Skeletal muscle cell (primary cell): Measurements from ENCODE around the gene TTLL11.
A peak's percentile ranks its signal among the peaks of the same experiment; 100 is the strongest.

Source experiments
- DNase-seq: peaks from one replicate; pipeline ENCODE4 v3.0.0-alpha.2; 2010; ENCODE audit warnings: low read depth
- H3K4me3 ChIP-seq: 2 replicates; pipeline ENCODE4 v1.5.1; 2011; ENCODE audit warnings: low read depth, mild to moderate bottlenecking, control low read depth, low read length, moderate library complexity

Gene TTLL11

DNA sequence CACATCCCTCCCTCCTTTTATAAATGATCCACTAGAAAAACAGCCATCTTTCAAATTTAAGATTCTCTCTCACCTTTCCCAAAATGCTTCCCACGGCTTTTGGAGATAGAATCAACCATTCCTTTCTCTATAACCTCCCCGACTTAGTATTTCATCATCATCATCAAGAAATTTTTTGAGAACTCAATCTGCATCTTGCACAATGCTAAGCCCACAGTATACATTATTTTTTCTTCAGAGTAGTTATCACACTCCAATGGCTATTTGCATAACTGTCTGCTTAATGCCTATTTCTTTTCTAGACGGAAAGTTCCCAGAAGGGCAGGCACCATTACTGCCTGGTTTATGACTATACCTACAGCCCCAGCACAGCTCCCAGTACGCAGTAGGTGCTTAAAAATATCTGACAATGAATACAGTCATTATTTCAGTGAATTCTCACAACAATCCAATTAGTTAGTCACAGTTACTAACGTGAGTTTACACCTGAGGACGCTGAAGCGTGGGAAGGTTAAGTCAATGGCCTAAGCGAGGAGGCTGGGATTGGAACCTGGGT, 212.7 kb downstream of the TTLL11 start:
- DNase-seq: no peak
- no peak overlapping the region for H3K4me3 ChIP-seq

DNA sequence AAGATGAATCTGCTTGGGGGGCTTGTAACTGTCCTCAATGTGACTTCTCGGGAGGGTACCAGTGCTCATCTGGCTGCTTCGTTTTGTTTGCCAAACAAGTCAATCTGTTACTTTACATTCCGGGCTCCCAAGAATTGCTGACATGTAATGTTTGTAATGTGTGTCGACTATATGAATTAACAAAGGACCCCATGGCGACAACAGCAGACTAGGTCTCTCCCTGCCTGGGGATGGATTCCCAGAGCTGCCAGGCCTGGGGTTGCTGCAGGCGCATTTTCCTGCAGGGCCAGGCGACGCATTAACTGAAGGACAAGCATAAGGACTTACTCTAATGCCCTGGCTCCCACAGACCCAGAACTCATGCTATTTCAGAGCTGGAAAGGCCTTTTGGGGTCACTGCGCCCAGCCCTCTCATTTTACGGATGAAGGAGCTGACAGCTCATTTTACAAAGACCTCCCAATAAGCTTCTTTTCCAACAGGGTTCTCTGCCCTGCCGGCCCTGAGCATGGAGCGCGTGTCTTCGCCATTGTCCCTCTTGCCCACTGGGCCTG, 214.8 kb downstream of the TTLL11 start:
- DNase-seq: no peak
- H3K4me3 ChIP-seq: no peak overlapping the region

GRCh38 chr9:121876658-121877271, 216.3 kb downstream of the TTLL11 start:
- DNase-seq: no peak
- no peak overlapping the region for H3K4me3 ChIP-seq

- no peak overlapping the region for H3K4me3 ChIP-seq
- DNase-seq: no peak
Observed at GRCh38 chr9:121876255-121876654, 216.9 kb downstream of the TTLL11 start.

GRCh38 chr9:121874524-121874923, 218.6 kb downstream of the TTLL11 start:
- no peak for DNase-seq
- H3K4me3 ChIP-seq: no peak overlapping the region

- no peak overlapping the region for H3K4me3 ChIP-seq
- no peak for DNase-seq
Observed at GRCh38 chr9:121871431-121872025, 221.6 kb downstream of the TTLL11 start.

GRCh38 chr9:121870271-121870670, 222.8 kb downstream of the TTLL11 start:
- no peak for DNase-seq
- no peak overlapping the region for H3K4me3 ChIP-seq

DNA sequence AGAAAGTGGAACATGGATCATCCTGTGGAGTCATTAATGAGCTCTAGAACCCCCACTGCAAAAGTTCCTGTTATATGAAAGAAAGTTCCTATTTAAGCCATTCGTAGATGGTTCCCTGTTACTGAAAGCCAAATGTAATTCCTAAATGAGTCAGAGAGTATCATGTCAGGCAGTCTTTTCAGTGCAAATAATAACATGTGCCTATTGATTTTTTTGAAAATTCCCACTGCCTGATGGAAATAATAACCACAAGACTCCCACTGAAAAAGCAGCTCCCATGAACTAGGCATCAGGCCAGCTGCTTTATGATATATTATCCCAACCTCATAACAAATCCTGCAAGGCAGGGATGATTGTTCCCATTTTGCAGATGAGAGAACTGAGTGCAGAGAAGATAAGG, 224.5 kb downstream of the TTLL11 start:
- DNase-seq: no peak

GRCh38 chr9:121866927-121867326, 226.2 kb downstream of the TTLL11 start:
- no peak overlapping the region for H3K4me3 ChIP-seq
- DNase-seq: no peak

More for the DNA sequence above, 224.5 kb downstream of the TTLL11 start:
- H3K4me3 ChIP-seq: no peak overlapping the region

DNA sequence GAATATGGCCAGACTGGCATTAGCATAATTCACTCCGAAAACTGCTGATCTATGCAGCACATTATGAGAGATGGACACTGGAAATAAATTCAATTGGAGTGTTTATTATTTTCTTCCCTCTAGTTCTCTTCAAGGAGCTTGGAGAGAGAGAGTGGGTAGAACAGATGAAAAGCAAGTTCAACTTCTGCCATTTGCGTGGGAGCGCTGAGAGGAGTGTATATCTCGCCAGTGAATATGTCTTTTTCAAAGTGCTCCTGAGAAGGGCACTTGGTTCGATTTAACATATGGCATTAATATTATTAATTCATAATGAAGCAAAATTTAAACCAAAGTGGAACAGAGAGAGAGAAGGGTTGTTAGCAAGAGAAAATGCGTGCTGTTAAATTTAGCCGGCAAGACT, 227.2 kb downstream of the TTLL11 start:
- no peak for DNase-seq
- H3K4me3 ChIP-seq: no peak overlapping the region

DNA sequence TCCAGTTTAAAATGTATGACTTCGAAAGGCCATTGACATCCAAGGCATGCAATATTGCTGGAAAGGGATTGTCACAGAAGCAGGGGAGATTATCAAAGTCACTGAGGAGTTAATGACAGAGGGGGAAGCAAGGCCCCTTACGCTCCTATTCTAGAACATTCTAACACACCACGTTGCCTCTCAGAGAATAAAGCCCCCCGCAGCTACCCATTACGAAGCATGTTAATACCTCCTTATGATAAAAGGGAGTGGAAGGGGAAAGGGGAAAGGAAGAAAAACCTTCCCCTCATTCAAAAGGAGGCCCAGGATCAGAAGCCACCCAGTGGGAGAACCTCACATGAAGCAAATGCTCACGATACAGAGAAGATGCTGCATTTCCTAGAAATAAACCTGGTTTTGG, 228.0 kb downstream of the TTLL11 start:
- no peak for DNase-seq
- H3K4me3 ChIP-seq: no peak overlapping the region

- no peak for DNase-seq
- H3K4me3 ChIP-seq: no peak overlapping the region
Observed at GRCh38 chr9:121863955-121864354, 229.2 kb downstream of the TTLL11 start.

DNA sequence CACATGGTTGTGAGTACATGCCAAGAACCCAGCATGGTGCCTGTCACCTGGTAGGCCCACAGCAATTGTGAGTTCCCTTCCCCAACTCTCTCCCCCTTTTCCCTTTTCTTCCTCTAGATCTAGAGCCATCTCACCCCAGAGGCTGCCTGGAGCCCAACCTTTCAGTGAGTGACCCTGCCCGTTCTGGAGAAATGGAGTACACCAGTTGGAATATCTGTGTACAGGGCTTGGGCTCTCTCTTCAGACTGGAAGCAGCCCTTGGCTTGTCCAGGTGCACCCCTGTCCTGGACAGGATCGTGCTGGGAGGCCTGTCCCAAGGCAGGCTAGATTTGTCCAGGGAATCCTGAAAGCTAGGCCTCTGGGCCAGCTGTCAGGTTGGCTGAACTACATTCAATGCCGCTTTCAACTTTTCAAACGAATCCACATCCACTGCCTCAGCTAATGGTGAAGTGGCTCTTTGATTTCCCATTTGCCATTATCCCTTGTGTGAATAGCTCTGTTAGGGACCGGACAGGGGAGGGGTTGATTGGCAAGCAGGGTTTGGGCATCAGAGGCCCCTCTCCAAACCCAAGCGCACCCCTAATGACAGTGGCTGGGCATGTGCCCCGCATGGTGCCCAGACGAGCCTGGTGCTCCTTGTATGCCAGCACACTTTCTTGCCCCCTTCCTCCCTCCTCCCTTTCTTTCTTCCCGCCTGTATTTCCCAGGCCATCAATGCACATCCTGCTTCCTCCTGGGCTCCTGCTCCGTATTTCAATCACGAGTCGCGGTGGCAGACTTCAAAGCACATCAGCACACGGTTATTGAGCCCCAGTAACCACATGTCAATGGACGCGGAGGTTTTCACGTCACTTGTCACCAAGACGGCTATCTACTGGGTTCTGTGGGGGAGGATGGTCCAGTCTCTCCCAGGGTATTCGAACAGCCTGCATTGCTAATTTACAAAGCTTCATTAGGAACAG, 230.5 kb downstream of the TTLL11 start:
- DNase-seq: no peak
- no peak overlapping the region for H3K4me3 ChIP-seq

GRCh38 chr9:121861501-121862180, 231.5 kb downstream of the TTLL11 start:
- no peak for DNase-seq
- H3K4me3 ChIP-seq: no peak overlapping the region

DNA sequence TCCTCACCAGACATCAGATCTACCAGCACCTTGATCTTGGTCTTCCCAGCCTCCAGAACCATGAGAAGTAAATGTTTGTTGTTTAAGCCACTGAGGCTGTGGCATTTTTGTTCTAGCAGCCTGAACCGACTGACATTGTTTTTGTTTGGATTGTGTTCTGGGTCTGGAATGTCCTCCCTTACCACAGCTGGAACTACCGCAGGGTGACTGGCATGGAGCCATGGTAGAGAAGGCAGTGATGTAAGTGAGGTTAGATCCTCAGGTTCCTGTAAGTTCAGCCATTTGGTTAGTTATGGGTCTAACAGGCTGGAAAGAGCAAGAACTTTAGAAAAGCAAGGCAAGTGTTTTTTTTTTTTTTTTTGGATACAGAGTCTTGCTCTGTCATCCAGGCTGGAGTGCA, 232.4 kb downstream of the TTLL11 start:
- DNase-seq: peak; percentile 81
- H3K4me3 ChIP-seq: no peak overlapping the region

DNA sequence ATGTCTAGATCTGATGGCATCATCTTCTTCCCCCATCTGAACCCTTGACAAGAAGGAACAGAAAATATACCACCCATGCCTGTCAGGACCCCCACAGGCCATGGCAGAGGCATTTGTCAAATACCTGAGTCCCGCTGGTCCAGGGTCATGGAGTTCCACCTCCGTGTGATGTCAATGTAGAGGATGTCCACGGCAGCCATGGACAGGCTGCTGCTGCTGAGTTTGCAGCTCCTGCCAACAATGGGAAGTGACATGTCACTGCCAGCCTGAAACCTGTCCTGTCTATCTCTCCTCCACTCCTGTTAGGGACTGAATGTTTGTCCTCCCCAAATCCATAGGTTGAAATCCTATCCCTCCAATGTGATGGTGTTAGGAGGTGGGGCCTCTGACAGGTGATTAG, 232.9 kb downstream of the TTLL11 start:
- no peak overlapping the region for H3K4me3 ChIP-seq
- no peak for DNase-seq

- no peak for DNase-seq
- no peak overlapping the region for H3K4me3 ChIP-seq
Observed at GRCh38 chr9:121859646-121860045, 233.5 kb downstream of the TTLL11 start.

DNA sequence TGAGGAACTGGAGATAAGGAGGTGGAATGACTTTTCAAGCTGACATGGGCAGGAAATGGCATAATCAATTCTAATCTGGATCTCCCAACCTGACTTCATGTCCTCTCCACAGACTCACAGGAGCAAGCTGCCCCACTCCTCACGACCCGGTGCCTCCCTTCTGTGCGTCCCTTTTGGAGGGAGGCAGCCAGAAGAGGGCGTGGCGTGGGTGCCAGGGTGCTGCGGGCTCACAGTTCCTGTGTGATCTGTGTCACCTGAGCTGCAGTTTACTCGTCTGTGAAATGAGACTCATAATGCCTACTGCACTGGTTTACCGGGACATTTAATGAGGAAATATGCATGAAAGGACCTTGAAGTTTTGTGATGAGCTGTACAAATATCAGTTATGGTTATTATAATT, 234.3 kb downstream of the TTLL11 start:
- no peak overlapping the region for H3K4me3 ChIP-seq
- no peak for DNase-seq

DNA sequence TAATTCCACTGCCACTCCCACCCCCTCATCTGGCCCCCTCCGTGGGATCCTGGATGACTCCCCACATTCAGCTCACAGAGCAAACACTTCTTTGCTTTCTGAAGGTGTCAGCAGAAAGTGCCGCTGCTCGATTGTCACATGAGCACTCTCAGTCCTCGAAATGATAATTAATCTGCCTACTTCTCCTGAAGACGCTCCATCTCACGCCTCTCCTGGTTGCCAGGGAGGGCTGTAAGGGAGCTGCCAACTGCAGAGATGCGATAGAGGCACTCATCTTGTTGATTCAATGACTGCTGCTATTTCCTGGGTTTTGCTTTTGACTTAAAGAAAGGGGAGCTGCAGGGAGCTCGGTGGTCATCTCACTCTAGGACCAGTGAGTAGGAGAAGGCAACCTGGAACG, 235.2 kb downstream of the TTLL11 start:
- H3K4me3 ChIP-seq: no peak overlapping the region
- DNase-seq: no peak
